ENCODE data around the gene ITGA2.
"Not testable (repeated sequence)": the region's sequence is repeated elsewhere in the genome, so short reads cannot be mapped to it uniquely, and the experiment has no call there.

ITGA2 gene

GRCh38 chr5:53100606-53101005 lies 111.5 kb downstream of the ITGA2 start:
- H3K27me3 ChIP-seq, result no peaks in the 10 kb centered on the region
- peaks cover 8% of the 10 kb centered on the region for H3K36me3 ChIP-seq
- no peaks in the 10 kb centered on the region for H3K4me1 ChIP-seq
- H3K4me3 ChIP-seq (ENCODE audit: low read depth, low read length), result no peak overlapping the region
- no peak for DNase-seq
- TF ChIP-seq CTCF (IDR thresholded peaks at IDR 0.05; ENCODE audit: low read depth, low read length), result no peak
- H3K9me3 ChIP-seq, result no peaks in the 10 kb centered on the region

GRCh38 chr5:53105611-53106300 lies 116.6 kb downstream of the ITGA2 start:
- TF ChIP-seq CTCF (IDR thresholded peaks at IDR 0.05; ENCODE audit: low read depth, low read length), result no peak
- Histone ChIP-seq H3K27me3 (no peaks in the 10 kb centered on the region), H3K9me3 (no peaks in the 10 kb centered on the region), H3K4me1 (no peaks in the 10 kb centered on the region; the same call in 1 of the 2 replicates), H3K36me3 (peaks cover 3% of the 10 kb centered on the region), H3K4me3 (ENCODE audit: low read depth, low read length) (no peak overlapping the region)
- DNase-seq, result no peak

- Histone ChIP-seq H3K27me3 (no peaks in the 10 kb centered on the region), H3K9me3 (no peaks in the 10 kb centered on the region; the same call in 1 of the 2 replicates), H3K4me3 (ENCODE audit: low read depth, low read length) (peak overlapping the region; percentile 73), H3K36me3 (peaks cover 3% of the 10 kb centered on the region; the same call in 1 of the 2 replicates), H3K4me1 (no peaks in the 10 kb centered on the region; the same call in 1 of the 2 replicates)
- DNase-seq, result no peak
- no peak for TF ChIP-seq CTCF (IDR thresholded peaks at IDR 0.05; ENCODE audit: low read depth, low read length)
Measured at GRCh38 chr5:53109056-53109442, 119.9 kb downstream of the ITGA2 start.

DNA sequence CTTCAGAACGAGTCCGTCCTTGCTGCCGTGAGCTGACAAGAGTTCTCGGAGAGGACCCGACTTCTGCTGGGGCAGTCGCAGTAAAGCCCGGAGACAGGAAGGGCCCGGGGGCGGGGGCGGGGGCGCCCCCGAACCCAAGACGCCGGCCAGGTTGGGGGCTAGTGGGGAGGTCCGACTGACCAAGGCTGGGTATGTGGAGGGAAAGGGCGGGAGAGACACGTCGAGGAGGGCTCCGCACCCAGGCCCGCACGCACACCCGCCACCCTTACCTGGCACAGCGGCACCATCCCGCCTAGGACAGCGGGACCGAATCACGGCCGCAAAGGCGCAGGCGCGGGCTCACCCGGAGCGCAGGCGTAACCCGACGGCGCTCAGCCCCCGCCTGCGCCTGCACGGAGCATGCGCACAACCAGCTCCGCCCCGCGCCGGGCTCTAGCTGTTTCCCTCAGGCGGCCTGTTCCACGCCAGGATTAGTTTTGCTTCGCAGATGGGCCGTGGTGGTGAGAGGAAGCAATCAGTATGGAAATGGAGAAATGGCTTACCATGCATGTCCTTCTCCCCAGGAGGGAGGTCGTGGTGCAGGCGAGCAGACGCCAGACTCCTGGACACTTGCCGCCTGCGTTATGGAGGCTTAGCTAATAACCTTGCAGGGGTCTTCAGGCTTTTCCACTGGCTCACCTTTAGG lies 120.4 kb downstream of the ITGA2 start, which contains the start of gene MOCS2:
Gene MOCS2, minus strand, starts transcription at position 315 of the 685 bp plus-strand sequence. CDS start 2,583 bp downstream, outside the sequence.
- TF ChIP-seq CTCF (IDR thresholded peaks at IDR 0.05; ENCODE audit: low read depth, low read length), result no peak
- H3K4me1 ChIP-seq, result no peaks in the 10 kb centered on the region; the same call in 1 of the 2 replicates
- peak within 1 kb of the TSS; percentile 73 for H3K4me3 ChIP-seq (ENCODE audit: low read depth, low read length)
- peak; percentile 94 for DNase-seq
- H3K36me3 ChIP-seq, result no peaks in the 10 kb centered on the region
- H3K9me3 ChIP-seq, result no peaks in the 10 kb centered on the region; the same call in 1 of the 2 replicates
- no peaks in the 10 kb centered on the region for H3K27me3 ChIP-seq

DNA sequence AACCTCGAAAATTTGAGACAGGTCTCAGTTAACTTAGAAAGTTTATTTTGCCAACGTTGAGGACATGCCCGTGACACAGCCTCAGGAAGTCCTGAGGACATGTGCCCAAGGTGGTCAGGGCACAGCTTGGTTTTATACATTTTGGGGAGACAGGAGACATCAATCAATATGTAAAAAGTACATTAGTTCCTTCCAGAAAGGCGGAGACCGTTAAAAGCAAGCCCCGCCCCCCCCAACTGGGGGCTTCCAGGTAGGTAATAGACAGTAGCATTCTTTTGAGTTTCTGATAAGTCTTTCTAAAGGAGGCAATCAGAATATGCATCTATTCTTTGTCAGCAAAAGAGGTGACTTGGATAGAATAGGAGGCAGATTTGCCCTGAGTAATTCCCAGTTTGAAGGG lies 121.0 kb downstream of the ITGA2 start:
- Histone ChIP-seq H3K27me3 (no peaks in the 10 kb centered on the region), H3K36me3 (no peaks in the 10 kb centered on the region), H3K4me3 (ENCODE audit: low read depth, low read length) (peak overlapping the region; percentile 73), H3K9me3 (no peaks in the 10 kb centered on the region; the same call in 1 of the 2 replicates), H3K4me1 (no peaks in the 10 kb centered on the region; the same call in 1 of the 2 replicates)
- no peak for TF ChIP-seq CTCF (IDR thresholded peaks at IDR 0.05; ENCODE audit: low read depth, low read length)
- DNase-seq, result no peak

DNA sequence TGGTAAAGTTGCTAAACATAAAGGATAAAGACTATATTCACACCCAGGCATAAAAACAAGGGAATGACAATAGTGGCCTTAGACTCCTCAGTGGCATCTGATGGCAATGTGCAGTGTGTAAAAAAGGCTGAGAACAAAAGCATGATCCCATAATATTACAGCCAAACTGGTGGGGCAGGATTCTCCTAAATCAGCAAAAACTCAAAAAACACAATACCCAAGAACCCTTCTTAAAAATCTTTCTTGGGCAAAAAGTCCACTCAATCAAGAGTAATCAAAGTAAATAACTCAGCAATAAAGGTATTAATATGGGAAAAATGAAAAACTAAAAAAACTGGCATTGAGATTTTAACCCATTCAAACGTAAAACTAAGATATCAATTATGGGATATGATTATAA lies 122.0 kb downstream of the ITGA2 start:
- Histone ChIP-seq H3K4me1 (no peaks in the 10 kb centered on the region; the same call in 1 of the 2 replicates), H3K9me3 (no peaks in the 10 kb centered on the region; the same call in 1 of the 2 replicates), H3K27me3 (no peaks in the 10 kb centered on the region), H3K4me3 (ENCODE audit: low read depth, low read length) (no peak overlapping the region), H3K36me3 (no peaks in the 10 kb centered on the region)
- no peak for DNase-seq
- TF ChIP-seq CTCF (IDR thresholded peaks at IDR 0.05; ENCODE audit: low read depth, low read length), result no peak

- not testable (repeated sequence) for H3K9me3 ChIP-seq; H3K4me1 ChIP-seq; DNase-seq; H3K36me3 ChIP-seq; H3K27me3 ChIP-seq; H3K4me3 ChIP-seq (ENCODE audit: low read depth, low read length)
Measured at GRCh38 chr5:53112307-53112706, 123.2 kb downstream of the ITGA2 start.

Measured in BE2C (cell line).